Caki2 (cell line): Measurements from ENCODE around the gene FAM174C. TPM values are rescaled to one million over a fixed set of nuclear protein-coding genes. Genes with fewer than 3 reads are reported as not detected.

ENCODE experiments used
- DNase-seq: peaks from one replicate; pipeline ENCODE4 v3.0.0-alpha.2; 2015; ENCODE audit warnings: low read depth
- in situ Hi-C: cut with HindIII; loops from 2 replicates; pipeline ENCODE4 v1.10.0; 2016; ENCODE audit warnings: low sequenced_read_pairs, low pct_unique_long_range_greater_than_20kb, mixed read lengths
- total RNA-seq: library from RNA; depleted of rRNA; stranded (reverse); fragments of >200 nt; shearing (Covaris generic); gene quantifications from 2 replicates; pipeline ENCODE4 v1.2.3, GENCODE V29; 2014; ENCODE audit warnings: low replicate concordance; rRNA removed

Gene FAM174C
- total RNA-seq, 1 experiment from 2014 or later = 29.5 TPM

DNA sequence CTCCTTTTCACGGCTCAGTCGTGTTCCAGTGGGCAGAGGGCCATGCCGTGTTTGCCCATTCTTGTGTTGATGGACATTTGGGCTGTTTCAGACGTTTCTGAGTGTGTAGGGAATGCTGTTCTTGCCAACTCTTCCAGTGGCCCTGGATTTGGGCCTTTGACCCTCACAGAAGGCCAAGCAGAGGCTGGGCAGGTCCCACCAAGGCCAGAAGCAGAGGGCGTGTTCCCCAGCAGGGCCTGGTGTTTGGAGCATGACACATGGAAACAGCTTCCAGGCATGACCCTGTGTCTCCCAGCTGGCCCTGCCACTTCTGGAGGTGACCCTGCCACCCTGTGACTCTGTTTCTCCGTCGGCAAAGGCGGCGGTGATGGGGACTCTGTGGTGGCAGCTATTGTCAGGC is 46.2 kb downstream of the FAM174C start:
- DNase-seq = no peak
- in situ Hi-C loops = no loop called here

DNA sequence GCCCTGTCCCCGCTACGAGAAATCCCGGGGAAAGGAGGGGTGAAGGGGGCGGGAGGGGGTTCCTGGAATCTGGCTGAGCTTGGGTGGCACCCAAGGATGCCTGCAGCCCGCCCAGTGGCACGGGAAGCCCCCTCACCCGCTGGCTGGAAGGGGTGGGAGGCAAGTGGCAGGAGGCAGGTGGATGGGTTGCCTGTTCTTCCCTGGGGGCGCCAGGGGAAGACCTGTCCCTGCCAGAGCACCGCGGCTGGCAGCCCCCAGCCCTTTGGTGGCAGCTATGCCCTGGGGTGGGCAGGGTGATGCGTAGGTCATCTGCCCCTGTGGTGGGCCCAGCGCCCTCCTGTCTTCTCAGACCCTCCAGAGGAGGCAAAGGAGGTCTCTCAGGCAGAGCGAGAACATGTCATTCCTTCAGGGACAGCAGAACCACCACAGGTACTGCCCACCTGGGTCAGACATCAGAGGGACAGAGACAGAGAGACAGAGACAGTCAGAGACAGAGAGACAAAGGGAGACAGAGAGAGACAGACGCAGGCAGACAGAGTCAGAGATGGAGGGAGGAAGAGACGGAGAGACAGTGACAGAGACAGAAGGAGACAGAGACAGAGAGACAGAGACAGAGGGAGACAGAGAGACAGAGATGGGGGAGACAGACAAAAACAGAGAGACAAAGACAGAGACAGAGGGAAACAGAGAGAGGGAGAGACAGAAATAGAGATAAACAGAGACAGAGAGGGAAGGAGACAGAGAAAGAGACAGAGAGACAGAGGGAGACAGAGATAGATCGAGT is 47.1 kb downstream of the FAM174C start:
- in situ Hi-C loops = no loop called here
- no peak for DNase-seq

DNA sequence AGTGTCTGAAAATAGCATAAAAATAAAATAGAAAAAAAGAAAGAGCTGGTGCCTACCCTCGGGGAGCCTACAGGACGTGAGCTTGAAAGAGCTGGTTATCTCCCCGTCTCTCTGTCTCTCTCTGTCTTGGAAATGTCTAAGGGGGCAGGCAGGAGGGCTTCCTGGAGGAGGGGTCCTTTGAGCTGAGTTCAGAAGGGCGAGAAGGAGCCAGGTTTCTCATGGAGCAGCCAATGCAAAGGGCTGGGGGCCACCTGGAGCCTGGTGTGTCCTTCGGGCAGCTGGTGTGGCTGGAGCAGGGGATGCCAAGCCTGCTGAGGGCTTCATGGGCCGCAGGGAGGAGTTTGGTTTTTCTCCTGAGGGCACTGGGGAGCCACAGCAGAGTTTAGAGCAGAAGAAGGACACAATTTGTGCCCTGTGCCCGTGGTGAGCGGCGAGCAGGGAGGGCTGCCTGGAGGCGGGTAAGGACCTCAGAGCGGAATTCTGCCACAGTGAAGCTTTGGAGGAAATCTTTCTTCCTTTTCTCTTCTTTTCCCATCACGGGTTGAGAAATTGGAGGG is 49.0 kb downstream of the FAM174C start:
- in situ Hi-C loops = no loop called here

DNA sequence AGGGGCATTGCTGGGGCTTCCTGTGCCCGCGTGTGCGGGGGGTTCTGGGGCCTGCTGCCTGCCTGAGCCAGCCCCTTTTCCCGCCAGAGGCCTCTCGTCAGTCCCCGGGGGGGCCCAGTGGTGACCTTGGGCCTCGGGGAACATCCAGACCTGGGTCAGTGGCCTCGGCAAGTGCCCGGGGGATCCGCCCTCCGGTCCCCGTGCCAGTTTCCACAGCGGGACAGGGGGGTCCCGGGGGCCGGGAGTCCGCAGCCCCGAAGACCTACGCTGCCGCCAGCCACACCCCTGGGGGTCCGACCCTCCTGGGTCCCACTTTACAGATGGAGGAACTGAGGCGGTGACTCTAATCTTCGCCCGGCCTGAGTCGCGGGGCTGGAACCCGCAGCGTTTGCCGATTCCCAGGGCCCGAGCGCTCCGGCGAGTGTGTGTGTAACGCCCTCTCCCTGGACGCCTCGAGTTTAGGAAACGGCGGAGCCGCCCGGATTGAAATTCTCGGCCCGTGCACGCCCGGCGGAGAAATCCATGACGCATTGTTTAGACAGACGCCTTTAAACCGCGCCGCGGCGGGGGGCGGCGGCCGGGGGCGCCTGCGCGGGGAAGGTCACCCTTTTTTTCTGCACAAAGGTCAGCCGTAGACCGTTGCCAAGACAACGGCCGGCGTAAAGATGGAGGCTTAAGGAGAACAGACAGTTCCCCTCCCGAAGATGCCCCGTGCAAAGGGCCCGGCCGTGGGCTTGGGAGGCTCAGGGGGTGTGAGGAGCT is 49.7 kb downstream of the FAM174C start:
- in situ Hi-C loops = no loop called here
- peak; percentile 58 for DNase-seq

More for the DNA sequence above, 49.0 kb downstream of the FAM174C start:
- no peak for DNase-seq

DNA sequence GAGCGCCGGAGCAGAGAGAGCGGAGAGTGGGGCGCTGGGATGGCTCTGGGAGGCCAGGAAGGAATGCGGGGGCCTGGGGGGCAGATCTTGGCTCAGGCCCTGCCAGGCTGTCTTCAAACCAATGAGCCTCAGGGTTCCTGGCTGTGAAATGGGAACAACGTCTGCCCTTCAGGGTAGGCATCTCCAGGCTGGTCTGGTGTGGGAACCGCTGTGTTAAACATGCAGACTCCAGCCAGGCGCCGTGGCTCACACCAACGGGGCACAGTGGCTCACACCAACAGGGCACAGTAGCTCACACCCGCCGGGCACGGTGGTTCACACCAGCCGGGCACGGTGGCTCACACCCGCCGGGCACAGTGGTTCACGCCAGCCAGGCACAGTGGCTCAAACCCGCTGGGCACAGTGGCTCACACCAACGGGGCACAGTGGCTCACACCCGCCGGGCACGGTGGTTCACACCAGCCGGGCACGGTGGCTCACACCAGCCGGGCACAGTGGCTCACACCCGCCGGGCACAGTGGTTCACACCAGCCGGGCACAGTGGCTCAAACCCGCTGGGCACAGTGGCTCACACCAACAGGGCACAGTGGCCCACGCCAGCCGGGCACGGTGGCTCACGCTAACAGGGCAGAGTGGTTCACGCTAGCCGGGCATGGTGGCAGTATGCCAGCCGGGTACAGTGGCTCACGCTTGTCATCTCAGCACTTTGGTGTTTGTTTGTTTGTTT is 50.4 kb downstream of the FAM174C start:
- in situ Hi-C loops = no loop called here
- no peak for DNase-seq

DNA sequence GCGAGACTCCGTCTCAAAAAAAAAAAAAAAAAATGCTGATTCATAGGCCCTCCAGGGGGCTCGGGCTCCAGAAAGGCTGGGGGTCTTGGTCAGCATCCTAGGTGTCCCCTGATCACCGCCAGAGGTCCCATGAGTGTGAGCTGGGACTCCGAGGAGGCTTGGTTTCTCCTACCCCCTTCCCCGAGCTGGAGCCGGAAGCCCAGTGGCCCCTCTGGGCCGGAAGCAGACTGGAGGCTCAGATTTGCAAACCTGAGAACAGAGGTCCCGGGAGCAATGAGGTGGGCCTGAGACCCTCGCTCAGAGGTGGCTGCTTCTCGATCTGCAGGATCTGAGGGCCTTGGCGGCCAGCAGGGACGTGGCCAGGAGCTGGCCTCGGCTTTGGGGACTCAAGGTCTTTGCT is 51.8 kb downstream of the FAM174C start:
- DNase-seq = no peak
- in situ Hi-C loops = no loop called here

Other genes starting within 250 kb of the FAM174C start
- 78.5 and 93.1 TPM in 2 replicates for gene CNN2, start 248.9 kb upstream of the FAM174C start, total RNA-seq
- gene ABCA7, start 235.4 kb upstream of the FAM174C start, total RNA-seq = 10.5 and 32.1 TPM in 2 replicates
- 17.3 and 36.7 TPM in 2 replicates for gene ARHGAP45, start 208.4 kb upstream of the FAM174C start, total RNA-seq
- gene POLR2E, start 180.2 kb upstream of the FAM174C start, total RNA-seq = 119 and 180 TPM in 2 replicates
- 693 and 719 TPM in 2 replicates for gene GPX4, start 171.5 kb upstream of the FAM174C start, total RNA-seq
- gene SBNO2, start 101.3 kb upstream of the FAM174C start, total RNA-seq = 20.1 and 23.7 TPM in 2 replicates
- 74.2 and 78.3 TPM in 2 replicates for gene STK11, start 69.8 kb upstream of the FAM174C start, total RNA-seq
- gene CBARP, start 37.5 kb upstream of the FAM174C start, total RNA-seq = 0.24 and 1.9 TPM in 2 replicates
- 17.9 and 24.9 TPM in 2 replicates for gene ATP5F1D, start 33.8 kb upstream of the FAM174C start, total RNA-seq
- gene MIDN, start 26.9 kb upstream of the FAM174C start, total RNA-seq = 5.8 and 7.6 TPM in 2 replicates
- 51.1 and 84.1 TPM in 2 replicates for gene CIRBP, start 6.2 kb upstream of the FAM174C start, total RNA-seq
- not detected in 2 replicates for gene EFNA2, start 10.3 kb downstream of the FAM174C start, total RNA-seq
- gene NDUFS7, start 108.4 kb downstream of the FAM174C start, total RNA-seq = 43.2 and 58.6 TPM in 2 replicates
- 25.5 and 68.1 TPM in 2 replicates for gene GAMT, start 126.0 kb downstream of the FAM174C start, total RNA-seq
- 80.1 and 97.4 TPM in 2 replicates for gene DAZAP1, start 132.1 kb downstream of the FAM174C start, total RNA-seq
- 347 and 450 TPM in 2 replicates for gene RPS15, start 162.9 kb downstream of the FAM174C start, total RNA-seq
- not detected in 2 replicates for gene APC2, start 174.6 kb downstream of the FAM174C start, total RNA-seq
- gene C19orf25, start 203.7 kb downstream of the FAM174C start, total RNA-seq = 28.0 and 29.1 TPM in 2 replicates
- 2.1 and 3.0 TPM in 2 replicates for gene PCSK4, start 214.8 kb downstream of the FAM174C start, total RNA-seq
- gene REEP6, start 215.7 kb downstream of the FAM174C start, total RNA-seq = 4.1 and 7.4 TPM in 2 replicates
- gene ADAMTSL5, start 237.5 kb downstream of the FAM174C start, total RNA-seq = not detected in 2 replicates
- gene PLK5, start 248.5 kb downstream of the FAM174C start, total RNA-seq = not detected in 2 replicates